DMS114 treated with DMSO at 0.1 percent for 48 hours (cell line): ENCODE results near the gene CABLES2.

Source experiments
- DNase-seq: peaks from one replicate; lab custom pipeline; 2025; ENCODE audit not compliant: unreplicated experiment; lab: John Stamatoyannopoulos, UW

CABLES2 gene

GRCh38 chr20:62405981-62406513 is 1.0 kb downstream of the CABLES2 start:
- no peak for DNase-seq

GRCh38 chr20:62405108-62405980 is 1.7 kb downstream of the CABLES2 start:
- DNase-seq = no peak

- DNase-seq = no peak
Observed at GRCh38 chr20:62404761-62405107, 2.4 kb downstream of the CABLES2 start.

GRCh38 chr20:62404112-62404665 is 2.9 kb downstream of the CABLES2 start:
- no peak for DNase-seq

- DNase-seq = no peak
Observed at GRCh38 chr20:62403331-62403730, 3.8 kb downstream of the CABLES2 start.

- DNase-seq = no peak
Observed at GRCh38 chr20:62402456-62403150, 4.5 kb downstream of the CABLES2 start.

GRCh38 chr20:62401331-62401779 is 5.7 kb downstream of the CABLES2 start:
- no peak for DNase-seq

- no peak for DNase-seq
Observed at GRCh38 chr20:62400541-62400940, 6.5 kb downstream of the CABLES2 start.

GRCh38 chr20:62400021-62400420 is 7.1 kb downstream of the CABLES2 start:
- no peak for DNase-seq

- DNase-seq = no peak
Observed at GRCh38 chr20:62398120-62398821, 8.8 kb downstream of the CABLES2 start.

- DNase-seq = no peak
Observed at GRCh38 chr20:62396367-62397239, 10.5 kb downstream of the CABLES2 start.

- DNase-seq = no peak
Observed at GRCh38 chr20:62395311-62396242, 11.5 kb downstream of the CABLES2 start.

- DNase-seq = no peak
Observed at GRCh38 chr20:62394248-62395245, 12.5 kb downstream of the CABLES2 start.

GRCh38 chr20:62393830-62394229 is 13.3 kb downstream of the CABLES2 start:
- DNase-seq = no peak

- no peak for DNase-seq
Observed at GRCh38 chr20:62393335-62393665, 13.8 kb downstream of the CABLES2 start.

GRCh38 chr20:62392621-62393334 is 14.3 kb downstream of the CABLES2 start:
- DNase-seq = no peak

- no peak for DNase-seq
Observed at GRCh38 chr20:62392077-62392418, 15.0 kb downstream of the CABLES2 start.
